NK-92 (cell line): Measurements from ENCODE around the gene CDH9.

ENCODE experiments used
- DNase-seq: peaks from one replicate; lab custom pipeline; 2025; ENCODE audit not compliant: unreplicated experiment; lab: John Stamatoyannopoulos, UW

CDH9 gene

GRCh38 chr5:26843677-26844076, 194.7 kb downstream of the CDH9 start:
- no peak for DNase-seq

- no peak for DNase-seq
Observed at GRCh38 chr5:26833596-26833995, 204.8 kb downstream of the CDH9 start.
